H1 (cell line): Measurements from ENCODE around the gene SPPL2B. TPM values are rescaled to one million over a fixed set of nuclear protein-coding genes. Genes with fewer than 3 reads are reported as not detected.

Experiments
- CTCF ChIA-PET: fragments of 300-600 bp; sonication (Branson Sonifier 250); formaldehyde crosslinking; loops from one replicate; lab custom pipeline; 2021; ENCODE audit not compliant: partially characterized antibody; lab: Charles Lee
- POLR2A ChIA-PET: fragments of 300-600 bp; sonication (Branson Sonifier 250); formaldehyde crosslinking; loops from one replicate; lab custom pipeline; 2021; ENCODE audit warnings: inconsistent platforms; ENCODE audit not compliant: partially characterized antibody; lab: Charles Lee
- DNase-seq, 2 experiments: peaks; one replicate each; pipeline versions ENCODE4 v3.0.0 to v3.0.0-alpha.2; 2010 to 2022; ENCODE audit warnings: low spot score in 2 of 2, low read depth in 1 of 2, mixed read lengths in 1 of 2
- FAIRE-seq: peaks from 2 replicates; lab custom pipeline; 2011; peaks lifted over from hg19 to GRCh38; lab: Jason Lieb, UNC
- H2AFZ ChIP-seq: 2 replicates; pipeline ENCODE4 v1.8.1; 2012; ENCODE audit warnings: low read length, inconsistent platforms
- H2AK5ac ChIP-seq: 2 replicates; pipeline ENCODE4 v1.6.1; 2013; ENCODE audit warnings: low read depth, low read length
- H2BK120ac ChIP-seq: replicated peaks from 2 replicates; pipeline ENCODE3; 2013; ENCODE audit warnings: low read depth, low read length, inconsistent platforms
- H2BK12ac ChIP-seq: 2 replicates; pipeline ENCODE4 v1.6.1; 2013; ENCODE audit warnings: low read depth, low read length
- H2BK15ac ChIP-seq: 2 replicates; pipeline ENCODE4 v1.6.1; 2013; ENCODE audit warnings: low read length
- H2BK20ac ChIP-seq: 2 replicates; pipeline ENCODE4 v1.6.1; 2013; ENCODE audit warnings: low read length
- H2BK5ac ChIP-seq: 2 replicates; pipeline ENCODE4 v1.6.1; 2013; ENCODE audit warnings: low read depth, low read length
- H3K14ac ChIP-seq: 2 replicates; pipeline ENCODE4 v1.6.1; 2013; ENCODE audit warnings: inconsistent platforms; ENCODE audit not compliant: insufficient read length
- H3K18ac ChIP-seq: 2 replicates; pipeline ENCODE4 v1.6.1; 2013; ENCODE audit warnings: low read length; ENCODE audit errors: extremely low read depth
- H3K23ac ChIP-seq: 2 replicates; pipeline ENCODE4 v1.6.1; 2013; ENCODE audit warnings: inconsistent platforms; ENCODE audit not compliant: insufficient read length
- H3K23me2 ChIP-seq: 2 replicates; pipeline ENCODE4 v1.6.1; 2013; ENCODE audit warnings: low read depth, low read length
- H3K27ac ChIP-seq: 2 replicates; pipeline ENCODE4 v1.6.1; 2011; ENCODE audit warnings: low read depth, low read length, inconsistent platforms
- H3K27me3 ChIP-seq, 4 experiments: replicated peaks in 1 of 4; 1 replicate in 1 of 4; 2 replicates in 3 of 4; pipeline versions ENCODE4 v1.6.1 to v1.8.1; 2011 to 2013; ENCODE audit warnings: low read length in 3 of 4, mild to moderate bottlenecking in 3 of 4, inconsistent platforms in 2 of 4, mixed read lengths in 2 of 4, moderate library complexity in 1 of 4; ENCODE audit not compliant: control insufficient read depth in 3 of 4, insufficient read depth in 3 of 4; ENCODE audit errors: extremely low read depth in 1 of 4
- H3K36me3 ChIP-seq, 4 experiments: 2 replicates each; pipeline versions ENCODE4 v1.6.1 to v1.8.1; 2011 to 2013; ENCODE audit warnings: mild to moderate bottlenecking in 4 of 4, low read length in 3 of 4, moderate library complexity in 2 of 4, control low read depth in 1 of 4, inconsistent platforms in 1 of 4; ENCODE audit not compliant: insufficient read depth in 4 of 4, control insufficient read depth in 2 of 4
- H3K4ac ChIP-seq: replicated peaks from 2 replicates; pipeline ENCODE3; 2013; ENCODE audit warnings: low read length, low read depth, mixed read lengths, inconsistent platforms; ENCODE audit not compliant: insufficient read length
- H3K4me1 ChIP-seq, 4 experiments: replicated peaks in 1 of 4; 1 replicate in 1 of 4; 2 replicates in 3 of 4; pipeline versions ENCODE4 v1.6.1 to v1.8.1; 2011 to 2013; ENCODE audit warnings: low read length in 3 of 4, inconsistent platforms in 2 of 4, mixed read lengths in 1 of 4; ENCODE audit not compliant: insufficient read depth in 4 of 4, control insufficient read depth in 3 of 4
- H3K4me2 ChIP-seq, 2 experiments: 2 replicates each; pipeline versions ENCODE4 v1.6.1 to v1.8.1; 2011 to 2013; ENCODE audit warnings: low read depth in 2 of 2, low read length in 2 of 2, control low read depth in 1 of 2, inconsistent platforms in 1 of 2, mild to moderate bottlenecking in 1 of 2; ENCODE audit not compliant: insufficient read depth in 1 of 2
- H3K4me3 ChIP-seq, 4 experiments: fragments of 200-600, 300-600 bp in 1 of 4; sonication (generic), shearing (Covaris generic), sonication (Bioruptor Twin) in 1 of 4; 2 replicates each; pipeline versions ENCODE4 v1.5.1 to v1.8.1; 2011 to 2016; ENCODE audit warnings: low read length in 4 of 4, low read depth in 3 of 4, control low read depth in 2 of 4, inconsistent platforms in 2 of 4, mild to moderate bottlenecking in 2 of 4, mixed read lengths in 1 of 4, moderate library complexity in 1 of 4; ENCODE audit not compliant: insufficient read depth in 2 of 4; ENCODE audit errors: extremely low read depth in 1 of 4
- H3K56ac ChIP-seq: replicated peaks from 2 replicates; pipeline ENCODE3; 2013; ENCODE audit warnings: low read depth, mild to moderate bottlenecking, mixed read lengths, low read length, inconsistent platforms; ENCODE audit not compliant: insufficient read length
- H3K79me1 ChIP-seq: 2 replicates; pipeline ENCODE4 v1.6.1; 2013; ENCODE audit warnings: low read depth, low read length, control low read depth
- H3K79me2 ChIP-seq, 2 experiments: 2 replicates each; pipeline versions ENCODE4 v1.6.1 to v1.8.1; 2012 to 2013; ENCODE audit warnings: low read length in 2 of 2, mild to moderate bottlenecking in 2 of 2, inconsistent platforms in 1 of 2; ENCODE audit not compliant: insufficient read depth in 2 of 2, control insufficient read depth in 1 of 2
- H3K9ac ChIP-seq, 4 experiments: replicated peaks in 1 of 4; 1 replicate in 1 of 4; 2 replicates in 3 of 4; pipeline versions ENCODE4 v1.6.1 to v1.8.1; 2011 to 2013; ENCODE audit warnings: low read depth in 3 of 4, low read length in 3 of 4, control low read depth in 2 of 4, mild to moderate bottlenecking in 2 of 4, moderate library complexity in 2 of 4, inconsistent platforms in 1 of 4; ENCODE audit errors: extremely low read depth in 1 of 4
- H3K9me3 ChIP-seq, 2 experiments: 2 replicates each; pipeline versions ENCODE4 v1.6.1 to v1.8.1; 2012 to 2013; ENCODE audit warnings: mild to moderate bottlenecking in 2 of 2, moderate library complexity in 2 of 2, control low read depth in 1 of 2, inconsistent platforms in 1 of 2, low read depth in 1 of 2, low read length in 1 of 2, mixed read lengths in 1 of 2; ENCODE audit not compliant: insufficient read depth in 2 of 2
- H4K20me1 ChIP-seq, 2 experiments: replicated peaks in 1 of 2; 2 replicates each; pipeline versions ENCODE3 to v1.8.1; 2011 to 2013; ENCODE audit warnings: inconsistent platforms in 2 of 2, low read length in 2 of 2, mild to moderate bottlenecking in 1 of 2; ENCODE audit not compliant: insufficient read depth in 2 of 2, control insufficient read depth in 1 of 2
- H4K5ac ChIP-seq: 2 replicates; pipeline ENCODE4 v1.6.1; 2013; ENCODE audit warnings: low read length, low read depth, mixed read lengths, inconsistent platforms; ENCODE audit not compliant: insufficient read length
- H4K8ac ChIP-seq: 2 replicates; pipeline ENCODE4 v1.8.0; 2013; ENCODE audit warnings: mild to moderate bottlenecking, moderate library complexity, low read length, inconsistent platforms; ENCODE audit not compliant: insufficient read depth; ENCODE audit errors: extremely low read depth
- H4K91ac ChIP-seq: replicated peaks from 2 replicates; pipeline ENCODE3; 2013; ENCODE audit warnings: low read length, mixed read lengths, inconsistent platforms; ENCODE audit not compliant: insufficient read length
- BACH1 ChIP-seq: IDR thresholded peaks from 2 replicates; pipeline ENCODE4 v1.6.1; 2012; ENCODE audit warnings: low read length, improper control_type of control experiment
- CHD2 ChIP-seq: IDR thresholded peaks from 2 replicates; pipeline ENCODE4 v1.6.1; 2012; ENCODE audit warnings: low read length, improper control_type of control experiment
- JUND ChIP-seq: IDR thresholded peaks from 2 replicates; pipeline ENCODE4 v1.6.1; 2011; ENCODE audit warnings: mild to moderate bottlenecking, improper control_type of control experiment, low read length
- KDM5A ChIP-seq: fragments of 200-600 bp; IDR thresholded peaks from 2 replicates; pipeline ENCODE4 v1.7.1; 2012; ENCODE audit warnings: mild to moderate bottlenecking, low read length, inconsistent platforms, mixed read lengths
- NRF1 ChIP-seq: IDR thresholded peaks from 2 replicates; pipeline ENCODE4 v1.6.1; 2011; ENCODE audit warnings: mild to moderate bottlenecking, low read depth, low read length, improper control_type of control experiment
- RAD21 ChIP-seq, 2 experiments: IDR thresholded peaks in 1 of 2; conservative IDR thresholded peaks in 1 of 2; 2 replicates each; pipeline ENCODE4 v1.6.1; 2011; ENCODE audit warnings: low read depth in 2 of 2, low read length in 2 of 2, improper control_type of control experiment in 1 of 2, inconsistent platforms in 1 of 2, mild to moderate bottlenecking in 1 of 2, moderate library complexity in 1 of 2
- RFX5 ChIP-seq: IDR thresholded peaks from 2 replicates; pipeline ENCODE4 v1.6.1; 2011; ENCODE audit warnings: low read depth, low read length, improper control_type of control experiment, borderline replicate concordance
- SAP30 ChIP-seq: fragments of 300-600 bp; sonication (generic); IDR thresholded peaks from 2 replicates; pipeline ENCODE4 v1.7.1; 2012; ENCODE audit warnings: low read length, moderate library complexity, mild to moderate bottlenecking, inconsistent platforms; ENCODE audit not compliant: insufficient read depth, insufficient replicate concordance
- SIRT6 ChIP-seq: IDR thresholded peaks from one replicate; pipeline ENCODE4 v1.7.1; 2012; ENCODE audit warnings: low read length, inconsistent platforms
- SIX5 ChIP-seq: IDR thresholded peaks from 2 replicates; pipeline ENCODE4 v1.6.1; 2011; ENCODE audit warnings: mild to moderate bottlenecking, low read depth, low read length
- SP1 ChIP-seq: IDR thresholded peaks from 2 replicates; pipeline ENCODE4 v1.6.1; 2011; ENCODE audit warnings: low read depth, low read length
- SP4 ChIP-seq: IDR thresholded peaks from 2 replicates; pipeline ENCODE4 v1.6.1; 2012; ENCODE audit warnings: low read length, inconsistent platforms
- TBP ChIP-seq: IDR thresholded peaks from 2 replicates; pipeline ENCODE4 v1.6.1; 2011; ENCODE audit warnings: low read depth, low read length, improper control_type of control experiment
- USF2 ChIP-seq: IDR thresholded peaks from 2 replicates; pipeline ENCODE4 v1.6.1; 2011; ENCODE audit warnings: low read length, improper control_type of control experiment
- WGBS, 2 experiments: shearing (Covaris generic) in 1 of 2; methylation state at CpG; one replicate each; pipeline versions ENCODE4 v1.1.6 to v1.1.7; 2013 to 2015; ENCODE audit warnings: low lambda C conversion rate in 2 of 2, mixed read lengths in 2 of 2, inconsistent platforms in 1 of 2, low coverage in 1 of 2, missing lambda C conversion rate in 1 of 2; ENCODE audit not compliant: insufficient replicate concordance in 2 of 2, insufficient coverage in 1 of 2, insufficient read length in 1 of 2; ENCODE audit errors: extremely low coverage in 1 of 2, missing lambda C conversion rate in 1 of 2; 5-methylcytosine and 5-hydroxymethylcytosine counted together
- polyA plus RNA-seq, 7 experiments: library from polyadenylated mRNA; depleted of rRNA in 3 of 7; stranded (reverse) in 5 of 7; unstranded in 2 of 7; fragments of >200 nt in 5 of 7; fragments of 200-250 nt in 2 of 7; gene quantifications; 1 replicate in 5 of 7; 2 replicates in 1 of 7; 4 replicates in 1 of 7; pipeline versions ENCODE4 v1.2.1 to v1.2.3, GENCODE V29; 2011 to 2013; ENCODE audit warnings: missing spikeins in 2 of 7, mixed read lengths in 2 of 7
- total RNA-seq: library from RNA; stranded (reverse); fragmentation: NEBNext Ultra II Directional; extraction: Animal tissue kit (Norgen Biotek cat#: 25700); gene quantifications from 2 replicates; pipeline ENCODE4 v1.2.1, GENCODE V29; 2021

The SPPL2B gene
- total and polyA plus RNA-seq, 2 of the 8 experiments (the other 6 are each of a cell fraction or from before 2014, with no cell fraction given): 34.8 to 55.7 TPM

DNA sequence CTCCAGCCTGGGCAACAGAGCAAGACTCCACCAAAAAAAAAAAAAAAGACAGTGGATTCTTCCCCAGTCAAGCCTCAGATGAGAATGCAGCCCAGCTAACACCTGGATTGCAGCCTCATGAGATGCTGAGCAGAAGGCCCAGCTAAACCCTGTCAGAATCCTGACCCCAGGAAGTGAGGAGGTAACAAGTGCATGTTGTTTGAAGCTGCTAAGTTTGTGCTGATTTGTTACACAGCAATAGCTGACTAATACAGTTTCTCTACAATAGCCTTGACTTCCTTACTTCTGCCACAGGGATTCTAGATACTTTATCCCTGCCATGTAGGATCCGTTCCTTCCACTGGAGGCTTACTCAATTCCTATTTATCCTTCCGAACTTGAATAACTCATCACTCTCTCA lies 52.1 kb downstream of the SPPL2B start:
- 95% methylated on average over 2 of the region's 2 CpGs; no CpG with 5 or more reads in 1 of the 2 experiments for WGBS, 2 experiments
- ChIA-PET CTCF (interaction anchor here (0.6 to 2.0 kb wide), 7 partner anchors 11 to 257 kb away, joined by 3 to 18 read pairs (median 5); no protein-coding TSS in a partner anchor), POLR2A (interaction anchor here (1.0 to 1.6 kb wide), 2 partner anchors 15 to 58 kb away, joined by 3 to 5 read pairs; no protein-coding TSS in a partner anchor)
- Histone ChIP-seq H3K36me3 (no peaks in the 10 kb centered on the region), H3K56ac (no peak overlapping the region), H2BK120ac (no peak overlapping the region), H3K14ac (no peak overlapping the region), H3K79me2 (no peaks in the 10 kb centered on the region), H4K91ac (no peak overlapping the region), H3K4me1 (peaks cover 0 to 2% (median 0%) of the 10 kb centered on the region in 4 experiments; a peak in 3 of 7 replicates), H4K5ac (no peak overlapping the region), H3K9ac (no peak overlapping the region), H3K4ac (no peak overlapping the region), H3K23me2 (no peaks in the 10 kb centered on the region; the same call in 1 of the 2 replicates), H3K27me3 (peaks cover 0 to 2% (median 0%) of the 10 kb centered on the region in 4 experiments; a peak in 2 of 7 replicates), H3K27ac (no peak overlapping the region), H3K18ac (no peak overlapping the region), H2BK12ac (no peak overlapping the region), H2AK5ac (no peak overlapping the region), H3K4me3 (no peak overlapping the region), H2BK20ac (no peak overlapping the region), H3K9me3 (peaks cover 4% of the 10 kb centered on the region in 2 experiments; a peak in 1 of 4 replicates), H3K79me1 (no peaks in the 10 kb centered on the region), H4K20me1 (peaks cover 0 to 4% of the 10 kb centered on the region in 2 experiments), H4K8ac (no peak overlapping the region), H2BK15ac (no peak overlapping the region), H3K4me2 (no peak overlapping the region), H2AFZ (no peak overlapping the region), H3K23ac (no peak overlapping the region), H2BK5ac (no peak overlapping the region)
- FAIRE-seq (no peak), DNase-seq (no peak)
- TF ChIP-seq SP4 (no peak), RFX5 (no peak), JUND (no peak), SAP30 (no peak), CHD2 (no peak), SIRT6 (no peak), TBP (no peak), USF2 (no peak), NRF1 (no peak), SIX5 (no peak), RAD21 (IDR thresholded peaks at IDR 0.05 in 1 of 2, conservative IDR thresholded peaks at IDR 0.05 in 1 of 2; ENCODE audit: low read depth in 2 of 2, low read length in 2 of 2) (no peak), BACH1 (no peak), KDM5A (no peak), SP1 (no peak)
